GM18873 (cell line): ENCODE results near the gene LGR5.

Experiments used
- ATAC-seq: cut with Tn5 transposase; IDR thresholded peaks from one replicate; pipeline ENCODE4 v1.9.1; 2021; ENCODE audit warnings: mild to moderate bottlenecking, moderate library complexity, moderate number of reproducible peaks; ENCODE audit not compliant: unreplicated experiment, low FRiP score

The LGR5 gene

GRCh38 chr12:71439613-71440344 lies at the start of gene LGR5:
Gene LGR5 (plus strand): TSS chr12:71439798. CDS start chr12:71440081, 283 bp downstream.
- ATAC-seq = no peak

- ATAC-seq = peak; percentile 90
Observed at GRCh38 chr12:71392521-71393145, 47.0 kb upstream of the LGR5 start.

- no peak for ATAC-seq
Observed at GRCh38 chr12:71393625-71394024, 46.0 kb upstream of the LGR5 start.

GRCh38 chr12:71397433-71397954 lies 42.1 kb upstream of the LGR5 start:
- ATAC-seq = no peak

GRCh38 chr12:71399197-71399596 lies 40.4 kb upstream of the LGR5 start:
- ATAC-seq = no peak

GRCh38 chr12:71400481-71400880 lies 39.1 kb upstream of the LGR5 start:
- ATAC-seq = no peak

- ATAC-seq = no peak
Observed at GRCh38 chr12:71405884-71406283, 33.7 kb upstream of the LGR5 start.

- ATAC-seq = no peak
Observed at GRCh38 chr12:71407732-71408131, 31.9 kb upstream of the LGR5 start.

- no peak for ATAC-seq
Observed at GRCh38 chr12:71410844-71411243, 28.8 kb upstream of the LGR5 start.

GRCh38 chr12:71411635-71412034 lies 28.0 kb upstream of the LGR5 start:
- ATAC-seq = no peak

GRCh38 chr12:71415336-71416231 lies 24.0 kb upstream of the LGR5 start:
- peak; percentile 63 for ATAC-seq

- ATAC-seq = no peak
Observed at GRCh38 chr12:71417181-71417580, 22.4 kb upstream of the LGR5 start.

GRCh38 chr12:71420775-71421406 lies 18.7 kb upstream of the LGR5 start:
- no peak for ATAC-seq

GRCh38 chr12:71425568-71426299 lies 13.9 kb upstream of the LGR5 start:
- ATAC-seq = no peak

- no peak for ATAC-seq
Observed at GRCh38 chr12:71426300-71427047, 13.1 kb upstream of the LGR5 start.

GRCh38 chr12:71430756-71431155 lies 8.8 kb upstream of the LGR5 start:
- no peak for ATAC-seq

GRCh38 chr12:71431991-71432390 lies 7.6 kb upstream of the LGR5 start:
- ATAC-seq = no peak

- no peak for ATAC-seq
Observed at GRCh38 chr12:71432936-71433335, 6.7 kb upstream of the LGR5 start.

GRCh38 chr12:71436696-71437095 lies 2.9 kb upstream of the LGR5 start:
- ATAC-seq = no peak
